PC-9 (cell line): Measurements from ENCODE around the gene ZNF316. TPM values are rescaled to one million over a fixed set of nuclear protein-coding genes. Genes with fewer than 3 reads are reported as not detected.
"Not testable (repeated sequence)": the region's sequence is repeated elsewhere in the genome, so short reads cannot be mapped to it uniquely, and the experiment has no call there.

Experiments
- BruUV-seq: library from RNA; stranded (reverse); fragments of 400-500 nt; replicated peaks from 2 replicates; lab custom pipeline; 2021; lab: Mats Ljungman, UMichigan
- CTCF ChIA-PET: fragments of 300-600 bp; sonication (Branson Sonifier 250); formaldehyde crosslinking; loops from one replicate; lab custom pipeline; 2022; ENCODE audit warnings: antibody characterized with exemption; lab: Charles Lee
- POLR2A ChIA-PET: fragments of 300-600 bp; sonication (Branson Sonifier 250); formaldehyde crosslinking; loops from one replicate; lab custom pipeline; 2022; ENCODE audit warnings: antibody characterized with exemption; ENCODE audit not compliant: unreplicated experiment; lab: Charles Lee
- DNase-seq, 2 experiments: peaks; one replicate each; pipeline versions ENCODE4 v3.0.0 to v3.0.0-alpha.2; 2015 to 2022; ENCODE audit warnings: mixed read lengths in 1 of 2
- H2AFZ ChIP-seq: fragments of 200-600 bp; sonication (generic); 2 replicates; pipeline ENCODE4 v1.8.1; 2017; ENCODE audit warnings: antibody characterized with exemption
- H3F3A ChIP-seq: fragments of 200-600 bp; sonication (generic); 2 replicates; pipeline ENCODE4 v1.8.1; 2017; ENCODE audit warnings: antibody characterized with exemption, mild to moderate bottlenecking, low read depth; ENCODE audit not compliant: insufficient read depth
- H3K27ac ChIP-seq: fragments of 200-600 bp; sonication (generic); 2 replicates; pipeline ENCODE4 v1.6.1; 2016; ENCODE audit warnings: mixed run types
- H3K27me3 ChIP-seq: fragments of 200-600 bp; sonication (generic); 2 replicates; pipeline ENCODE4 v1.6.1; 2016; ENCODE audit warnings: low read depth, mixed run types; ENCODE audit not compliant: insufficient read depth
- H3K36me3 ChIP-seq: fragments of 200-600 bp; sonication (generic); 2 replicates; pipeline ENCODE4 v1.6.1; 2016; ENCODE audit warnings: low read depth, mixed run types
- H3K4me1 ChIP-seq: fragments of 200-600 bp; sonication (generic); replicated peaks from 2 replicates; pipeline ENCODE4 v1.6.1; 2016; ENCODE audit warnings: mixed run types; ENCODE audit not compliant: insufficient read depth
- H3K4me2 ChIP-seq: fragments of 200-600 bp; sonication (generic); 2 replicates; pipeline ENCODE4 v1.6.1; 2017; ENCODE audit warnings: mixed run types
- H3K4me3 ChIP-seq: fragments of 200-600 bp; sonication (generic); 2 replicates; pipeline ENCODE4 v1.6.1; 2016; ENCODE audit warnings: mixed run types
- H3K79me2 ChIP-seq: fragments of 200-600 bp; sonication (generic); 2 replicates; pipeline ENCODE4 v1.6.1; 2017; ENCODE audit warnings: low read depth, mixed run types
- H3K9me2 ChIP-seq: fragments of 200-600 bp; sonication (generic); 2 replicates; pipeline ENCODE4 v1.8.1; 2017; ENCODE audit warnings: mild to moderate bottlenecking; ENCODE audit not compliant: insufficient read depth
- H3K9me3 ChIP-seq: fragments of 200-600 bp; sonication (generic); 2 replicates; pipeline ENCODE4 v1.8.1; 2016; ENCODE audit warnings: low read depth; ENCODE audit not compliant: insufficient read depth
- H4K20me1 ChIP-seq: fragments of 200-600 bp; sonication (generic); 2 replicates; pipeline ENCODE4 v1.8.1; 2017; ENCODE audit not compliant: insufficient read depth
- EZH2 ChIP-seq: fragments of 200-600 bp; sonication (generic); IDR thresholded peaks from 2 replicates; pipeline ENCODE4 v1.8.0; 2017; ENCODE audit warnings: antibody characterized with exemption, low read depth
- intact Hi-C: fragments of 100-400 bp; cut with micrococcal nuclease; formaldehyde crosslinking; loops from one replicate; pipeline ENCODE4 v1.10.0; 2022; ENCODE audit not compliant: unreplicated experiment
- total RNA-seq: library from RNA; stranded (reverse); gene quantifications from 2 replicates; pipeline ENCODE4 v1.2.3, GENCODE V29; 2021
- TF ChIP-seq, protein P1 (sequence below): fragments of 200-600 bp; sonication (generic); conservative IDR thresholded peaks from 2 replicates; pipeline ENCODE4 v1.6.1; 2017; ENCODE audit warnings: mixed run types, antibody characterized with exemption, mild to moderate bottlenecking, moderate library complexity

ZNF316 gene
- total RNA-seq, 1 experiment from 2014 or later: 28.4 TPM

DNA sequence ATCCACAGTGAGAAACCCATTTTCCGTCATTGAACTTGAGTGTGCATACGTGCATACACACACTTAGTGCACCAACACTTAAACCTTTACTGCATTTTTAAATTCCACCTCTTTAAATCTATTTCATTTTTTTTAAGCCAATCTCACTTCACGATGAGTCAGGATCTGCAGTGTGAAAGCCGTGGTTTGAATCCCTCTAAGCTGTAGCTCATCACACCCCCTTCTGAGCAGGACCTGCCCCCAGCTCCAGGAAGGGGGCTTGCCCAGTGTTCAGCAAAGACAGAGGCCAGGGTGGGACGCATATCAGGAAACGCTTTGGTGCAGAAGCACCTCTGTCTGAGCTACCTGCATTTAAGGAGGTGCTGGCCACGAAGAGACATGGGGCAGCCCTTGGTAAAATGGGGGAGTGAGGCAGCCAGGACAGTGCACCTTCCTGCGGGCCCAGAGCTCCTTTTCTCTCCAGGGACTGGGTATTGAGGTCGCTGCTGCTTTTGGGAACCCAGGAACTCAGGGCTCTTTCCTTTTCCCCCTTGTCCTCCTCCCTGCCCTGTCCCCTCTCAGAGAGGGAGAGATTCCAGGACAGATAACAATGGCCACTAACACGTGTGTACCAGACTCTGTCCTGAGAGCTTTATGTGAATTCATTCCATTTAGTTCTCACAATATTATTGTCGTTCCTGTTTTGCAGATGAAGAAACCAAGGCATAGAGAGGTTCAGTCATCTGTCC lies 21.7 kb downstream of the ZNF316 start:
- ChIA-PET CTCF (no interaction called here), POLR2A (interaction anchor here (0.5 to 0.6 kb wide), 2 partner anchors 45 to 84 kb away, joined by 5 to 10 read pairs; no protein-coding TSS in a partner anchor)
- Histone ChIP-seq H2AFZ (no peak overlapping the region), H3K27ac (no peak overlapping the region), H4K20me1 (0 out of 2 replicates have a peak, but pooled peaks cover 3% of the 10 kb centered on the region), H3K27me3 (no peaks in the 10 kb centered on the region; the same call in 1 of the 2 replicates), H3K9me3 (no peaks in the 10 kb centered on the region; the same call in 1 of the 2 replicates), H3K79me2 (no peaks in the 10 kb centered on the region), H3F3A (peaks cover 11% of the 10 kb centered on the region; the same call in 1 of the 2 replicates), H3K4me2 (no peak overlapping the region), H3K9me2 (no peaks in the 10 kb centered on the region), H3K4me3 (no peak overlapping the region), H3K4me1 (no peaks in the 10 kb centered on the region), H3K36me3 (no peaks in the 10 kb centered on the region)
- intact Hi-C loops: no loop called here
- TF ChIP-seq EZH2: no peak
- TF ChIP-seq, protein P1, sequence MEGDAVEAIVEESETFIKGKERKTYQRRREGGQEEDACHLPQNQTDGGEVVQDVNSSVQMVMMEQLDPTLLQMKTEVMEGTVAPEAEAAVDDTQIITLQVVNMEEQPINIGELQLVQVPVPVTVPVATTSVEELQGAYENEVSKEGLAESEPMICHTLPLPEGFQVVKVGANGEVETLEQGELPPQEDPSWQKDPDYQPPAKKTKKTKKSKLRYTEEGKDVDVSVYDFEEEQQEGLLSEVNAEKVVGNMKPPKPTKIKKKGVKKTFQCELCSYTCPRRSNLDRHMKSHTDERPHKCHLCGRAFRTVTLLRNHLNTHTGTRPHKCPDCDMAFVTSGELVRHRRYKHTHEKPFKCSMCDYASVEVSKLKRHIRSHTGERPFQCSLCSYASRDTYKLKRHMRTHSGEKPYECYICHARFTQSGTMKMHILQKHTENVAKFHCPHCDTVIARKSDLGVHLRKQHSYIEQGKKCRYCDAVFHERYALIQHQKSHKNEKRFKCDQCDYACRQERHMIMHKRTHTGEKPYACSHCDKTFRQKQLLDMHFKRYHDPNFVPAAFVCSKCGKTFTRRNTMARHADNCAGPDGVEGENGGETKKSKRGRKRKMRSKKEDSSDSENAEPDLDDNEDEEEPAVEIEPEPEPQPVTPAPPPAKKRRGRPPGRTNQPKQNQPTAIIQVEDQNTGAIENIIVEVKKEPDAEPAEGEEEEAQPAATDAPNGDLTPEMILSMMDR: no peak
- no TSS peak for BruUV-seq
- no peak for DNase-seq

DNA sequence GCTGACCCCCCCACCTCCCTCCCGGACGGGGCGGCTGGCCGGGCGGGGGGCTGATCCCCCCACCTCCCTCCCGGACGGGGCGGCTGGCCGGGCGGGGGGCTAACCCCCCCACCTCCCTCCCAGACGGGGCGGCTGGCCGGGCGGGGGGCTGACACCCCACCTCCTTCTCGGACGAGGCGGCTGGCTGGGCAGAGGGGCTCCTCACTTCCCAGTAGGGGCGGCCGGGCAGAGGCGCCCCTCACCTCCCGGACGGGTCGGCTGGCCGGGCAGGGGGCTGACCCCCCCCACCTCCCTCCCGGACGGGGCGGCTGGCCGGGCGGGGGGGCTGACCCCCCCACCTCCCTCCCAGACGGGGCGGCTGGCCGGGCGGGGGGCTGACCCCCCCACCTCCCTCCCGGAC lies 33.7 kb downstream of the ZNF316 start:
- H3K4me2 ChIP-seq, CTCF ChIA-PET, intact Hi-C loops, H3K27ac ChIP-seq, BruUV-seq, H3K4me3 ChIP-seq, DNase-seq, H3K36me3 ChIP-seq, H3K4me1 ChIP-seq, H3K27me3 ChIP-seq, H4K20me1 ChIP-seq, H3K9me2 ChIP-seq, H2AFZ ChIP-seq, H3K79me2 ChIP-seq, H3F3A ChIP-seq, POLR2A ChIA-PET: not testable (repeated sequence)
- H3K9me3 ChIP-seq: peaks cover 40% of the 10 kb centered on the region

DNA sequence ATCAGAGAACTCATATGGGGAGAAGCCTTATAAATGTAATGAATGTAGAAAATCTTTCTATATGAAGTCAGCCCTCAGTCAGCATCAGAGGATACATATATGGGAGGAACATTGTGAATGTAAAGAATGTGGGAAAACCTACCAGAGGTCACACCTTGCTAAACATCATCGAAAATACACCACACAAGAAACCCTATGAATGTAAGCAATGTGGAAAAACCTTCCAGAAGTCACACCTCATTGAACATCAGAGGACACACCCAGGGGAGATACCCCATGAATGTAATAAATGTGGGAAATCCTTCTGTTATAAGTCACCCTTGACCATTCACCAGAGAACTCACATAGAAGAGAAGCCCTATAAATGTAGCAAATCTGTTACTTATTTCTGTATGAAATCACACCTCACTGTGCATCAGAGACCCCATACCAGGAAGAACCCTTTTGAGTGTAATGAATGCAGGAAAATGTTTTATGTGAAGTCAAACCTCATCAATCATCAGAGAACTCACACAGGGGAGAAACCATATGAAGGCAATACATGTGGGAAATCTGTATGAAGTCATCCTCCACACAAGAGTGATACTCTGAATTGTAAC lies 38.8 kb downstream of the ZNF316 start:
- TF ChIP-seq, protein P1: no peak
- TF ChIP-seq EZH2: no peak
- ChIA-PET CTCF (no interaction called here), POLR2A (no interaction called here)
- Histone ChIP-seq H3K4me1 (no peaks in the 10 kb centered on the region), H4K20me1 (no peaks in the 10 kb centered on the region), H3K9me2 (no peaks in the 10 kb centered on the region), H3K27ac (no peak overlapping the region), H3K4me2 (no peak overlapping the region), H3K27me3 (no peaks in the 10 kb centered on the region), H3K9me3 (peaks cover 65% of the 10 kb centered on the region), H3K4me3 (no peak overlapping the region), H2AFZ (no peak overlapping the region), H3K36me3 (no peaks in the 10 kb centered on the region), H3F3A (no peaks in the 10 kb centered on the region), H3K79me2 (no peaks in the 10 kb centered on the region)
- intact Hi-C loops: no loop called here
- DNase-seq: no peak
- BruUV-seq: no TSS peak
